Fibroblast of villous mesenchyme (primary cell): ENCODE measurements around the gene RHOH. TPM values are rescaled to one million over a fixed set of nuclear protein-coding genes. Genes with fewer than 3 reads are reported as not detected.

Experiments
- DNase-seq: peaks from one replicate; pipeline ENCODE4 v3.0.0-alpha.2; 2010; ENCODE audit warnings: low read depth
- H3K4me3 ChIP-seq: 2 replicates; pipeline ENCODE4 v1.5.1; 2011; ENCODE audit warnings: low read depth, mild to moderate bottlenecking, low read length
- CTCF ChIP-seq: IDR thresholded peaks from 2 replicates; pipeline ENCODE4 v1.5.1; 2012; ENCODE audit warnings: low read depth, mild to moderate bottlenecking, low read length; ENCODE audit not compliant: insufficient read depth
- total RNA-seq: library from RNA; depleted of rRNA; stranded (reverse); fragments of >200 nt; gene quantifications from 2 replicates; pipeline ENCODE4 v1.2.3, GENCODE V29; 2012

RHOH gene
- total RNA-seq, 1 donor: not detected

DNA sequence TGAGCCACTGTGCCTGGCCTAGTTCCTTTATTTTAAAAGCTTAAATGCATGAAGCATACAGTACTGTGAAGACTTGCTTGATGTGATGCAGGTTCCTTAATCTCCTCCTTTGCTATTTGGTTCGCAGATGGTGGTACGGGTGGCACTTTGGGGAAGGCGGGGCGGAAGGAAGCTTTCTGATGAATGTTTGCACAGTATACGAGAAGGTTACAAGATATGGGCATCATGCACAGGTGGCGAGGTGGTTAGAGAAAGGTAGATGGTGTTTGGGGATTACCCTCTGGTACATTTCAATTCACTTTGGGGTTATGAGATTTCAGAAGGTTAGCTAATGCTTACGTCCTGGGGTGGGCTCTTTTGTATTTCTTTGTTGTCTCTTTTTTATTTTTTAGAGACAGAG is 17.2 kb downstream of the RHOH start:
- TF ChIP-seq CTCF: no peak
- H3K4me3 ChIP-seq: no peak overlapping the region
- DNase-seq: no peak

GRCh38 chr4:40214661-40215418 is 18.0 kb downstream of the RHOH start:
- DNase-seq: no peak
- H3K4me3 ChIP-seq: no peak overlapping the region

GRCh38 chr4:40216622-40217366 is 20.0 kb downstream of the RHOH start:
- DNase-seq: no peak
- no peak overlapping the region for H3K4me3 ChIP-seq
- TF ChIP-seq CTCF: no peak

More at GRCh38 chr4:40214661-40215418, 18.0 kb downstream of the RHOH start:
- TF ChIP-seq CTCF: no peak

- H3K4me3 ChIP-seq: no peak overlapping the region
- no peak for DNase-seq
- no peak for TF ChIP-seq CTCF
Observed at GRCh38 chr4:40221744-40222143, 24.9 kb downstream of the RHOH start.

DNA sequence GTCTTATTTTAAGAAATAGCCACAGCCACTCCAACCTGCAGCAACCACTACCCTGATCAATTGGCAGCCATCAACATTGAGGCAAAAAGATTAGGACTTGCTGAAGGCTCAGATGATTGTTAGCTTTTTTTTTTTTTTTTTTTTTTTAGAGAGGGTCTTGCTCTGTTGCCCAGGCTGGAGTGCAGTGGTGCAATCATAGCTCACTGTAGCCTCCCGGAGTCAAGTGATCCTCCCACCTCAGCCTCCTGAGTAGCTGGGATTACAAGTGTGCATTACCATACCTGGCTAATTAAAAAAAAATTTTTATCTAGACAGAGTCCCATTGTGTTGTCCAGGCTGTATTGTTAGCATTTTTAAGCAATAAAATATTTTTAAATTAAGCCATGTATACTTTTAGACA is 26.5 kb downstream of the RHOH start:
- DNase-seq: no peak
- no peak overlapping the region for H3K4me3 ChIP-seq
- no peak for TF ChIP-seq CTCF

DNA sequence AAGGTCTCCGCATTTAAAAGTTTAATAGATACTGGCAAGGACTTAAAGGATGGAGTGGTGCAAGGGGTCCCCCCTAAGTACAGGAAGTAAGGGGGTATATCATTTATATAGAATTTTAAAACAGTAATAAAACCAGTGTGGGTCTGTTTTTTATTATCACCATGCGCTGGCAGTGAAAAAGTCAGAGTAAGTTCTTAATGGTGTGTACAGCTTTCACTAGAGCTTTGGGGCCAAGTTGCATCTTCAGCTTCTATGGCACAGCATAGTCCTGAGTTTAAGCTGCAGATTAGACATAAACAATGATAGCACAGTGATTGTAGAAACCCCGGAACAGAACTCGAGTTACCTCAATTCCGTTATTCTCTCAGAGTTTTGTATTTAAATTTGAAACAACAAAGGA is 27.6 kb downstream of the RHOH start:
- DNase-seq: peak; percentile 83
- no peak for TF ChIP-seq CTCF
- no peak overlapping the region for H3K4me3 ChIP-seq
